ENCODE measurements around the gene SLC25A22.

GRCh38 chr11:764322-765024, 33.6 kb downstream of the SLC25A22 start:
- TF ChIP-seq CTCF (IDR thresholded peaks at IDR 0.05) (no peak), POLR2A (IDR thresholded peaks at IDR 0.05) (no peak)

Data from testis (tissue), 2 donors.